NCI-H187 (cell line): ENCODE results near the gene SLC38A8.

Experiments used
- DNase-seq, 2 experiments: peaks; one replicate each; lab custom pipeline; 2025; lab: John Stamatoyannopoulos, UW

SLC38A8 gene

GRCh38 chr16:83969771-83970429 lies 72.7 kb downstream of the SLC38A8 start:
- no peak for DNase-seq

GRCh38 chr16:83968891-83969649 lies 73.5 kb downstream of the SLC38A8 start:
- no peak for DNase-seq

- no peak for DNase-seq
Observed at GRCh38 chr16:83968306-83968851, 74.2 kb downstream of the SLC38A8 start.

- no peak for DNase-seq
Observed at GRCh38 chr16:83967838-83968305, 74.7 kb downstream of the SLC38A8 start, which contains the start of gene NECAB2. NECAB2 (plus strand) TSS chr16:83968244; CDS start chr16:83968649, 405 bp downstream.

- no peak for DNase-seq
Observed at GRCh38 chr16:83967091-83967490, 75.5 kb downstream of the SLC38A8 start.

DNA sequence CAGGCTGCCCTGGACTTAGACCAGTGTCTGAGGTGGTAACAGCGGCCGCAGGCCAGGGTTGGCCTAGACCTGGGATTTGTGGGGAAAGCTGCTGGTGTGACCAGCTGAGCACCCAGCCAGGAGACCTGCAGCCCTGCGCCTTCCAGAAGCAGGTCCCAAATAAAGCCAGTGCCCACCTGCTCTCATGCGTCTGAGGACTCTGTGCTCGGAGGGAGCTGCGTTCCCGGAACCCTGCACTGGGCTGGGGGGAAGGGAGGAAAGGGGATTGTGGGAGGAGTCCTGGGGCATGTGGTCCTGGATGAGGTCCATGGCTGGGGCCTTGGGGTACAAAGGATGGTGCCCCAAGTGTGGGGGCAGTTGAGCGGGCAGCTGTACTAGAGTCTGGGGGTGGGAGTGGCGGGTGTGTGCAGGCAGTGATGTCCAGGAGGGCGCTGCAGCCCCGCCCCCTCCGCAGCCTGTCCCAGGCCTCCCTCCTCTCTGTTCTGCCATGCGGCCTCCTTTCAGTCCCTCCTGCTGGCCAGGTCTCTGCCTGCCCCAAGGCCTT lies 76.4 kb downstream of the SLC38A8 start:
- no peak for DNase-seq

GRCh38 chr16:83965444-83966152 lies 77.0 kb downstream of the SLC38A8 start:
- DNase-seq, result no peak

DNA sequence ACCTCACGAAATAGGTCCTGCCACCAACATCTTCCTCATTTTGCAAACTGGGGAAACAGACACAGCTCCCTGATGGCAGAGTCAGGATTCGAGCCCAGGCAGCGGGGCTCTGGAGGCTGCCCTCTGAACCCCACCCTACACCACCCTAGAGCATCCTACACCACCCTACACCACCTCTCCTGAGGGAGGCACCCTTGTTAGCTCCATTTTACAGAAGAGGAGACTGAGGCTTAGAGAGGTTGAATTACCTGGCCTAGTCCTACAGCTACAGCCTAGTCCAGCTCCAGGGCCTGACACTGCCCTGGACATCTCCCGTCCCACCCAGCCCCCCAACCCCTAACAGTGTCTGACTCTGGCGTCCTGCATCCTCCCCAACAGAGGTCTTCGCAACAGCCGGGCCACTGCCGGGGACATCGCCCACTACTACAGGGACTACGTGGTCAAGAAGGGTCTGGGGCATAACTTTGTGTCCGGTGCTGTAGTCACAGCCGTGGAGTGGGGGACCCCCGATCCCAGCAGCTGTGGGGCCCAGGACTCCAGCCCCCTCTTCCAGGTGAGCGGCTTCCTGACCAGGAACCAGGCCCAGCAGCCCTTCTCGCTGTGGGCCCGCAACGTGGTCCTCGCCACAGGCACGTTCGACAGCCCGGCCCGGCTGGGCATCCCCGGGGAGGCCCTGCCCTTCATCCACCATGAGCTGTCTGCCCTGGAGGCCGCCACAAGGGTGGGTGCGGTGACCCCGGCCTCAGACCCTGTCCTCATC lies 77.7 kb downstream of the SLC38A8 start:
- DNase-seq, result no peak

GRCh38 chr16:83963277-83964119 lies 79.1 kb downstream of the SLC38A8 start:
- no peak for DNase-seq

DNA sequence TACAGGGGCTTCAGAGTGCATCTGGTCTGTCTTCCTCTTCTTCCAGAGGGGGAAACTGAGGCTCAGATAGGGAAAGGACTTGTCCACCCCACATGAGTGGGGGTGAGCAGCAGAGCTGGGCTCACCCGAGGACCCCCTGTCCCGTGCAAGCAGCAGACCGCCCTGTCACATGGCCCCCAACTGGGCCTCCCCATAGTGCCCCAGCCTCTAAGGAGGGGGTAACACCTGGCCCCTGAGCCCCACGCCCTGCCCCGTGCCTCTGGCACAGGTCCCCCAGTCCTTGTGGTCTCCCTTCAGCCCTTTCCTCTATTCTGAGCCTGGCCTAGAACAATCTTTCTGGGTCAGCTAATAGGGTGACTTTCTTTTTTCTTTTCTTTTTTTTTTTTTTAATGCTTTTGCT lies 81.0 kb downstream of the SLC38A8 start:
- DNase-seq, result no peak

DNA sequence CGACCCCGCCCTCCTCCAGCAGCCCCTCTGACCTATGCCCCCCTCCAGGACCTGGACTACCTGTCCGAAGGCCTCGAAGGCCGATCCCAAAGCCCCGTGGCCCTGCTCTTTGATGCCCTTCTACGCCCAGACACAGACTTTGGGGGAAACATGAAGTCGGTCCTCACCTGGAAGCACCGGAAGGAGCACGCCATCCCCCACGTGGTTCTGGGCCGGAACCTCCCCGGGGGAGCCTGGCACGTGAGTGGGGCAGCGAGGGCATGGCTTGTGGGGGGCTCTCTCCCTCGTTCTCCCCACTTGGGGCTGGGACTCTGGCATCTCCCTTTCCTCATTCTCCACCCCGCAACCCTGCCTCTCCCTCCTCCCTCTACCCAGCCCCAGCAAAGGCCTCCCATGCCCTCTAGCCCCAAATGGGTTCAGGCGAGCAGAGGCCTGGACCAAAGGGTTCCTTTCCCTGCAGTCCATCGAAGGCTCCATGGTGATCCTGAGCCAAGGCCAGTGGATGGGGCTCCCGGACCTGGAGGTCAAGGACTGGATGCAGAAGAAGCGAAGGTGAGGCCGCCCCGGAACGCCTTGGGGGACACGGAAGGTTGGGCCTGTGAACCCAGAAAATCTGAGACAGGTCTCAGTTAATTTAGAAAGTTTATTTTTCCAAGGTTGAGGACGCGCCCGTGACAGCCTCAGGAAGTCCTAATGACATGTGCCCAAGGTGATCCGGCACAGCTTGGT lies 81.9 kb downstream of the SLC38A8 start:
- no peak for DNase-seq
